BE2C (cell line): Measurements from ENCODE around the gene CD99.

Experiments used
- DNase-seq: peaks from one replicate; pipeline ENCODE4 v3.0.0-alpha.2; 2020
- H3K27me3 ChIP-seq: fragments of 250-450 bp; sonication (Bioruptor Pico); 2 replicates; pipeline ENCODE4 v1.5.1; 2020; ENCODE audit warnings: mild to moderate bottlenecking
- H3K36me3 ChIP-seq: fragments of 250-450 bp; sonication (Bioruptor Pico); 2 replicates; pipeline ENCODE4 v1.5.1; 2020; ENCODE audit warnings: mild to moderate bottlenecking
- H3K4me1 ChIP-seq: fragments of 250-450 bp; sonication (Bioruptor Pico); 2 replicates; pipeline ENCODE4 v1.5.1; 2020
- H3K4me3 ChIP-seq: 2 replicates; pipeline ENCODE4 v1.5.1; 2011; ENCODE audit warnings: low read depth, low read length
- H3K9me3 ChIP-seq: fragments of 250-450 bp; sonication (Bioruptor Pico); 2 replicates; pipeline ENCODE4 v1.5.1; 2020
- TF ChIP-seq, protein P1 (sequence below): IDR thresholded peaks from 2 replicates; pipeline ENCODE4 v1.5.1; 2012; ENCODE audit warnings: mild to moderate bottlenecking, low read depth, low read length

CD99 gene

GRCh38 chrX:2689773-2690666 is 1.1 kb upstream of the CD99 start:
- no peak overlapping the region for H3K4me3 ChIP-seq
- H3K4me1 ChIP-seq: no peaks in the 10 kb centered on the region
- H3K36me3 ChIP-seq: no peaks in the 10 kb centered on the region
- H3K27me3 ChIP-seq: no peaks in the 10 kb centered on the region
- TF ChIP-seq, protein P1, sequence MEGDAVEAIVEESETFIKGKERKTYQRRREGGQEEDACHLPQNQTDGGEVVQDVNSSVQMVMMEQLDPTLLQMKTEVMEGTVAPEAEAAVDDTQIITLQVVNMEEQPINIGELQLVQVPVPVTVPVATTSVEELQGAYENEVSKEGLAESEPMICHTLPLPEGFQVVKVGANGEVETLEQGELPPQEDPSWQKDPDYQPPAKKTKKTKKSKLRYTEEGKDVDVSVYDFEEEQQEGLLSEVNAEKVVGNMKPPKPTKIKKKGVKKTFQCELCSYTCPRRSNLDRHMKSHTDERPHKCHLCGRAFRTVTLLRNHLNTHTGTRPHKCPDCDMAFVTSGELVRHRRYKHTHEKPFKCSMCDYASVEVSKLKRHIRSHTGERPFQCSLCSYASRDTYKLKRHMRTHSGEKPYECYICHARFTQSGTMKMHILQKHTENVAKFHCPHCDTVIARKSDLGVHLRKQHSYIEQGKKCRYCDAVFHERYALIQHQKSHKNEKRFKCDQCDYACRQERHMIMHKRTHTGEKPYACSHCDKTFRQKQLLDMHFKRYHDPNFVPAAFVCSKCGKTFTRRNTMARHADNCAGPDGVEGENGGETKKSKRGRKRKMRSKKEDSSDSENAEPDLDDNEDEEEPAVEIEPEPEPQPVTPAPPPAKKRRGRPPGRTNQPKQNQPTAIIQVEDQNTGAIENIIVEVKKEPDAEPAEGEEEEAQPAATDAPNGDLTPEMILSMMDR: no peak
- no peaks in the 10 kb centered on the region for H3K9me3 ChIP-seq
- DNase-seq: no peak

DNA sequence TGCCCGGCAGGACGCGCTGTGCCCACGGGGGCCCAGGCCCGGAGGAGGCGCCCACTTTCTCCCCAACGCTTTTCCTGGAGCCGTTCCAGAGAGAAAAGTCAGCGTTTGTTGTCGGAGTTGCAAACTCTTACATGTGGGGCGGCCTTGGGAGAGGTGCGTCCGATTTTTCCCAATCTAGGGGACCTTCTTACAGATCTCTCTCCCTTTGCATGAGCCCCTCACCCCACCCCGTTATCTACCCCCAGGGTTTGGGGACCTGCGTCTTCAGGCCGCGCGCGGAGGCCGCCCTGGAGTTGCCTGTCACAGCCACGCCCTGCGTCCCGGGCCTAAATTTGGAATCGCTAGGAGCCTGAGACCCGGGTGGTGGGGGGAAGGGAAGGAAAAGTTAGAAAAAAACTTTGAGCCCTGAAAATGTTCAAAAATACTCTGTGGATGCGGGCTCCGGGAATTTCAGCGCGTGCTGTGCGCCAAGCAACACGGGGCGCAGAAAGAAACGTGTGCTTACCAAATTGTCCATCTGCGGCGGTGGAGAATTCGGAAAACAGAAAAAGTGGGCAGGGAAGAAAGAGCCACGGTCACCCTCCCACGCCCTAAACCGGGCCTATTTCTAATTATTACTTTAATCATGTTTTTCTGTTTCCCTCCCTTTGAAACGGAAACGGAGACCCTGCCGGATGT is 587 bp downstream of the CD99 start:
- Histone ChIP-seq H3K9me3 (no peaks in the 10 kb centered on the region), H3K27me3 (no peaks in the 10 kb centered on the region), H3K4me3 (peak overlapping the region; percentile 31), H3K4me1 (no peaks in the 10 kb centered on the region), H3K36me3 (no peaks in the 10 kb centered on the region)
- no peak for DNase-seq
- TF ChIP-seq, protein P1: no peak

GRCh38 chrX:2692221-2693112 is 1.4 kb downstream of the CD99 start:
- no peaks in the 10 kb centered on the region for H3K4me1 ChIP-seq

DNA sequence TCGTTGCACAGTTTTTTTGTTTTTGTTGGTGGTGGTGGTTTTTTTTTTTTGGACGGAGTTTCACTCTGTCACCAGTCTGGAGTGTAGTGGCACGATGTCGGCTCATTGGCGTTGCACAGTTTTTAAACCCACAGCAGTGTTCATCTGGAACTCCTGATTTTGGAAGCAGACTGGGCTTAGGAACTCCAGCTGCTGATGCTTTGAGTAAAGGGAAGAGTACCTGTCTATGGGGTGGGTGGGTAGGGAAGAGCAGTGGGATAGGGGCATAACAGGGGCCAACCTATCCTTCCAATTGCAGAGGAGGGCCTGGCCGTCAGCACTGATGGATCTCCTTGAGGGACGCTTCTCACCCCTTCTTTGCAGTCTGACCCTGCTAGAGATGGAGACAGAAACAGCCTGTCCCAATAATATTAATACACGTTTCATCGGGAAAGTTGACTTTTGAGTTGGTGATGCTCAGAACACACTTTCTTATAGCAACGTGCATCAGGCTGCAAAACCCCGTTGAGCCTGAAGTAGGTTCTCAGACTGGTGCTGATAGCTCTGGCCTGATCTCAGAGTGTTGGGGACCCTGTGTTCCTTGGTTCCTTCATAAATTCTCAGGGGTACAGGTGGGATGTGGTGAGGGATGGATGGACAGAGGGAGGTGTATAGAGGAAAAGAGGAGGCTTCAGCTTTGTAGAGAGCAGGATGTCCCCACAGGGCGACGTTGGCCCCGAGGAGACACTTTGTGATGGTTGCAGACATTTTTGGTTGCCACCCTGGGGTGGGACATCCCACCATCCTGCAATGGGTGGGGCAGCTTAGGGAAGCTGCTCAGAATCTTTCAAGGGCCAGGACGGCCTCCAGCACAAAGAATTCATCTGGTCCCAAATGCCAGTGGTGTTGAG is 2.3 kb downstream of the CD99 start:
- H3K4me3 ChIP-seq: no peak overlapping the region
- no peaks in the 10 kb centered on the region for H3K9me3 ChIP-seq
- H3K36me3 ChIP-seq: no peaks in the 10 kb centered on the region
- H3K4me1 ChIP-seq: no peaks in the 10 kb centered on the region
- TF ChIP-seq, protein P1: no peak
- no peaks in the 10 kb centered on the region for H3K27me3 ChIP-seq
- no peak for DNase-seq

More at GRCh38 chrX:2692221-2693112, 1.4 kb downstream of the CD99 start:
- no peaks in the 10 kb centered on the region for H3K9me3 ChIP-seq
- H3K36me3 ChIP-seq: no peaks in the 10 kb centered on the region
- peak overlapping the region; percentile 31 for H3K4me3 ChIP-seq
- no peaks in the 10 kb centered on the region for H3K27me3 ChIP-seq
- DNase-seq: no peak
- TF ChIP-seq, protein P1: no peak

DNA sequence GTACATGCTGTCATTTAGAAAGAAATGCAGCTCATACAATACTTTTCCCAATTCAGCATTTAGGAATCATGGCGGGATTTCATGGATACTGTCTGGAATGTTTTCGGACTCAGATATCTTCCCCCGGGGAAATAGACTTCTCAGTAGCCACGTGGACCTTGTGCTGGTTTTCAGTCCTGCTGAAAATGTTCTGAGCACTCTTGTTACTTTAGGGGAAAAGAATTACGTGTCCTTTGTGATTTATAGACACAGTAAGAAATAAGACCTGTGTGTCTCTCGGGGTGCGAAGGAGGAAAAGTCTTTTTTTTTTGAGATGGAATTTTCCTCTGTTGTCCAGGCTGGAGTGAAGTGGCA is 3.8 kb downstream of the CD99 start:
- H3K4me3 ChIP-seq: no peak overlapping the region
- no peaks in the 10 kb centered on the region for H3K9me3 ChIP-seq
- H3K4me1 ChIP-seq: no peaks in the 10 kb centered on the region
- H3K36me3 ChIP-seq: no peaks in the 10 kb centered on the region
- TF ChIP-seq, protein P1: no peak
- no peak for DNase-seq
- H3K27me3 ChIP-seq: no peaks in the 10 kb centered on the region
